Lower lobe of right lung (tissue), 2 donors: Measurements from ENCODE around the gene ZNF883. TPM values are rescaled to one million over a fixed set of nuclear protein-coding genes. Genes with fewer than 3 reads are reported as not detected.
"Not testable (repeated sequence)": the region's sequence is repeated elsewhere in the genome, so short reads cannot be mapped to it uniquely, and the experiment has no call there.

ENCODE experiments used
- ATAC-seq, 2 donors: fragments of 200-7000 bp; cut with Tn5 transposase; one replicate each; pipeline ENCODE4 v1.9.1; 2020 to 2022; ENCODE audit warnings: mild to moderate bottlenecking in 2 of 2, moderate library complexity in 2 of 2
- DNase-seq: peaks from one replicate; pipeline ENCODE4 v3.0.0-alpha.2; 2020
- H3K27ac ChIP-seq: fragments of 200-600 bp; one replicate; pipeline ENCODE4 v1.8.0; 2022
- H3K27me3 ChIP-seq: fragments of 200-600 bp; one replicate; pipeline ENCODE4 v1.8.0; 2022; ENCODE audit warnings: low read depth
- H3K36me3 ChIP-seq: fragments of 200-600 bp; one replicate; pipeline ENCODE4 v1.8.0; 2022; ENCODE audit warnings: mild to moderate bottlenecking
- H3K4me1 ChIP-seq: fragments of 200-600 bp; one replicate; pipeline ENCODE4 v1.8.0; 2022
- H3K4me3 ChIP-seq: fragments of 200-600 bp; one replicate; pipeline ENCODE4 v1.8.0; 2022; ENCODE audit warnings: mild to moderate bottlenecking
- H3K9me3 ChIP-seq: fragments of 200-600 bp; one replicate; pipeline ENCODE4 v1.8.0; 2022
- CTCF ChIP-seq: fragments of 200-600 bp; IDR thresholded peaks from one replicate; pipeline ENCODE4 v1.8.0; 2022; ENCODE audit warnings: antibody characterized with exemption, mild to moderate bottlenecking
- intact Hi-C: fragments of 100-400 bp; cut with DNase I; formaldehyde crosslinking; loops from one replicate; pipeline ENCODE4 v1.11.0; 2022
- long read RNA-seq: library from polyadenylated mRNA; unstranded; transcript quantifications from one replicate; pipeline ENCODE4 v2.0.0, GENCODE V29; 2021
- total RNA-seq: library from RNA; stranded (reverse); fragmentation: NEBNext Ultra II Directional; extraction: Animal tissue kit (Norgen Biotek cat#: 25700); gene quantifications from one replicate; pipeline ENCODE4 v1.2.1, GENCODE V29; 2021
- donor health status: DM: no; HTN: yes; CAD: no; lungs with severe emphysema.

Gene ZNF883
- total RNA-seq, result 0.89 TPM
- long read RNA-seq, result 0 reads

DNA sequence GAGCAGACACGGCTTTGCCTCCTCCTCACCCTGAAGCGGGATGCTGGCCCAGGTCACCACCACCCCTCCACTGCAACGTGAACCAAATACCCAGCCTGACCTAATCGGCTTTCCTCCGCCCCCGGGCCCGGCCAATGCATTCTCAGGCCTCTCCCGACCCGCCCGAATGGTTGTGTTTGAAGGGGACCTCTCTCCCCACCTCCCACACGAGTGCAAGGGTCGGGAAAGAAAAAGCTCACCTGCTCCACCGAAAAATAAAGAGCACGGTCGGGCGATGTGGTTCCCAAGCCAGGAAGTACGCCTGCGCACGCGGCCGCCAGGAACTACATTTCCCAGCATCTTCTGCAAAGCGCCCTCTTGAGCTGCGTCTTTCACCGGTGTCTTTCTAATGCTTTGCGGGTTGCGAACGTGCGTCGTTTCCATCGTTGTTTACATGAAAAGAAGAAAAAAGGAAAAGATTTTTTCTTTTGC lies at the start of gene ZNF883:
ZNF883 (minus strand) TSS at position 282 of the 471 bp plus-strand sequence.
- H3K9me3 ChIP-seq, result peaks cover 28% of the 10 kb centered on the region
- peak; percentile 65 for DNase-seq
- peak in 1 of 2 donors; percentile 61 for ATAC-seq
- peaks cover 8% of the 10 kb centered on the region for H3K27me3 ChIP-seq
- H3K4me1 ChIP-seq, result no peaks in the 10 kb centered on the region
- H3K4me3 ChIP-seq, result peak within 1 kb of the TSS; percentile 42
- TF ChIP-seq CTCF, result no peak
- no peak within 1 kb of the TSS for H3K27ac ChIP-seq
- intact Hi-C loops, result no loop called here
- H3K36me3 ChIP-seq, result no peaks in the 10 kb centered on the region

- H3K36me3 ChIP-seq, H3K4me3 ChIP-seq, H3K9me3 ChIP-seq, intact Hi-C loops, H3K27ac ChIP-seq, ATAC-seq, H3K4me1 ChIP-seq: not testable (repeated sequence)
- H3K27me3 ChIP-seq, result peaks cover 24% of the 10 kb centered on the region
- DNase-seq, result peak; percentile 32
Measured at GRCh38 chr9:113061072-113061850, 49.3 kb upstream of the ZNF883 start.

DNA sequence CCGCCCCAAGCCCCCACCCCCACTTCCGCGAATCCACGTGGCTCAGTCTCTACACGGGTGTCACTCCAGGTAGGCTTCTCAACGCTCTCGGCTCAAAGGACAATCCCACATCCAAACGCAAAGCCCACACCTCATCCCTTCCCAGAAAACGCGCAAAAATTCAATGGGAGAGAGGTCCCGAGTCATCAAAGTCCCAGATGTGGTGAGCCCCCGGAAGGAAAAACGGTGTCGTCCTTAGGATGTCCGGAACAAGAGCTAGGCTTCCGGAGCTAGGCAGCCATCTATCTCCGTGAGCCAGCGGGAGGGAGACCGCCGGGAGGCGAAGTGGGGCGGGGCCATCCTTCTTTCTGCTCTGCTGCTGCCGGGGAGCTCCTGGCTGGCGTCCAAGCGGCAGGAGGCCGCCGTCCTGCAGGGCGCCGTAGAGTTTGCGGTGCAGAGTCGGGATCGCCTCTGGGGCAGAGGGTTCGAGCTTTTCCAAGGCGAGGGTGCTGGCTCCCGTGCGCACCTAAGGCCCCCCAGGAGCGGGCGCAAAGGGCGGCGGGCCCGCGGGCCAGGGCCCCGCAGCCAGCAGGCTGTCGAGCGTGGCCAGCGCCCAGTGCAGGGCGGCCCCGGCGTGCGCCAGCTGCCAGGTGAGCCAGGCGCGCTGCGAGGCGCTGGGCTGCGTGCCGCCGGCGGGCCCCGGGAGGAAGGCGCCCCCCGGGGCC lies 47.7 kb upstream of the ZNF883 start:
- ATAC-seq, H3K4me3 ChIP-seq, intact Hi-C loops, H3K36me3 ChIP-seq, H3K27ac ChIP-seq, H3K4me1 ChIP-seq, H3K9me3 ChIP-seq: not testable (repeated sequence)
- H3K27me3 ChIP-seq, result peaks cover 24% of the 10 kb centered on the region
- DNase-seq, result peak; percentile 32

DNA sequence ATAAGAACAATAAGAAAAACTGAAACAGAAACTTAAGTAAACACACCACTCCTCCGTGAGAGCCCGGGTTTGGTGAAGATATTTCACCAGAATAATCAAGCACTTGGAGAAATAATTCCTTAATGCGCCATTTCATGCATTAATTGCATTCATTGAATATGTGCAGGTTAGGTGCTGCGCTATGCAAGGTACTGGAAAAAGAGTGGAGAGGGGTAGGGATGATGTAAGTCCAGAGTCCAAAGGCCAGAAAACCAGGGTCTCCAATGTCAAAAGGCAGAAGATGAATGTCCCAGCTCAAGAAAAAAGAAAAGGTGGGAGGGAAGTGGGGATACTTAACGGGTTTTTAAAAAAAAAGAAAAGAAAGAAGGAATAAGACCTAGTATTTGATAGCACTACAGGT lies 45.2 kb upstream of the ZNF883 start:
- ATAC-seq (no peak), DNase-seq (no peak)
- Histone ChIP-seq H3K27me3 (peaks cover 17% of the 10 kb centered on the region), H3K4me1 (peaks cover 4% of the 10 kb centered on the region), H3K27ac (peak overlapping the region; percentile 80), H3K9me3 (peaks cover 35% of the 10 kb centered on the region), H3K4me3 (peak overlapping the region; percentile 68), H3K36me3 (no peaks in the 10 kb centered on the region)
- intact Hi-C loops, result no loop called here
- TF ChIP-seq CTCF, result no peak

- peak; percentile 98 to 100 for ATAC-seq
- intact Hi-C loops, result no loop called here
- no peak for TF ChIP-seq CTCF
- peak within 1 kb of the TSS; percentile 80 for H3K27ac ChIP-seq
- H3K36me3 ChIP-seq, result no peaks in the 10 kb centered on the region
- peak; percentile 91 for DNase-seq
- peaks cover 15% of the 10 kb centered on the region for H3K27me3 ChIP-seq
- H3K9me3 ChIP-seq, result peaks cover 42% of the 10 kb centered on the region
- H3K4me1 ChIP-seq, result peaks cover 4% of the 10 kb centered on the region
- peak within 1 kb of the TSS; percentile 68 for H3K4me3 ChIP-seq
Measured at GRCh38 chr9:113056191-113057106, 44.5 kb upstream of the ZNF883 start, which contains the start of gene ZFP37. Gene ZFP37 (minus strand): TSS chr9:113056724. CDS start chr9:113056688, 36 bp downstream.
